HFF-Myc (cell line): Measurements from ENCODE around the gene SMYD2.

Experiments
- DNase-seq: peaks from one replicate; pipeline ENCODE4 v3.0.0-alpha.2; 2011; ENCODE audit warnings: low read depth; ENCODE audit errors: extremely low read depth
- H3K4me3 ChIP-seq: replicated peaks from 2 replicates; pipeline ENCODE4 v1.5.1; 2011; ENCODE audit warnings: low read depth, mild to moderate bottlenecking, control low read depth, low read length
- CTCF ChIP-seq: IDR thresholded peaks from 2 replicates; pipeline ENCODE4 v1.5.1; 2012; ENCODE audit warnings: mild to moderate bottlenecking, low read depth, low read length, control low read depth; ENCODE audit errors: missing control alignments

SMYD2 gene

GRCh38 chr1:214244841-214245240 lies 36.1 kb upstream of the SMYD2 start:
- H3K4me3 ChIP-seq, result no peak overlapping the region
- TF ChIP-seq CTCF, result no peak
- no peak for DNase-seq

GRCh38 chr1:214247501-214248041 lies 33.4 kb upstream of the SMYD2 start:
- no peak for TF ChIP-seq CTCF
- H3K4me3 ChIP-seq, result no peak overlapping the region
- DNase-seq, result no peak

GRCh38 chr1:214248311-214249085 lies 32.5 kb upstream of the SMYD2 start:
- no peak for DNase-seq
- no peak overlapping the region for H3K4me3 ChIP-seq
- TF ChIP-seq CTCF, result no peak

GRCh38 chr1:214249651-214250050 lies 31.3 kb upstream of the SMYD2 start:
- no peak for TF ChIP-seq CTCF
- H3K4me3 ChIP-seq, result no peak overlapping the region
- no peak for DNase-seq

- no peak for DNase-seq
- H3K4me3 ChIP-seq, result no peak overlapping the region
- TF ChIP-seq CTCF, result no peak
These were observed 29.6 kb upstream of the SMYD2 start for GRCh38 chr1:214251354-214251753.

GRCh38 chr1:214255509-214255908 lies 25.4 kb upstream of the SMYD2 start:
- no peak overlapping the region for H3K4me3 ChIP-seq
- no peak for DNase-seq
- no peak for TF ChIP-seq CTCF
